ENCODE results near the gene GIMAP8. TPM values are rescaled to one million over a fixed set of nuclear protein-coding genes. Genes with fewer than 3 reads are reported as not detected.

Gene GIMAP8
- total RNA-seq, 4 donors from 2014 or later = 0.88 to 19.8 (median 5.2) TPM

DNA sequence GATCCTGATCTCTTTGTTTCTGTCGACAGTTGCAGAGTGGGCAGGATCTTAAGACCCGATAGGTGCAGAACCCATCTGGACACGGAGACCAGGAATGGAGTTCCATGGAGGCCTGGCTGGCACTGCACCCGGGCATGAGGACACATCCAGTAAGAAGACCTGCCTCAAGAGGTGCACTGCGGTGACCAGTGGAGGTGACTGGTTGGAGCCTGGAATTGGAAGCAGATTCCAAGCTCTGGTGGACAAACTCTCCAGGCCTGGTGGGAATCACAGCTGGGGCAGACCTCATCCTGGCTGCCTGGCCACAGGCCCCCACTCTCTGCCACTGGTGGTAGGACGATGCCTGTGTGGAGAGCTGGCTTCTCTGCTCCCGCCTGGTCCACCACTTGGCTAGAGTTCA, 40.3 kb upstream of the GIMAP8 start:
- H3K4me3 ChIP-seq = no peak overlapping the region
- H3K4me1 ChIP-seq = peaks cover 0 to 25% (median 13%) of the 10 kb centered on the region in 4 donors
- H3K9me3 ChIP-seq = no peaks in the 10 kb centered on the region
- no peak overlapping the region for H3K27ac ChIP-seq
- peaks cover 0 to 8% (median 0%) of the 10 kb centered on the region in 3 donors for H3K36me3 ChIP-seq
- TF ChIP-seq POLR2A (IDR thresholded peaks at IDR 0.05) = no peak
- TF ChIP-seq, protein P1, sequence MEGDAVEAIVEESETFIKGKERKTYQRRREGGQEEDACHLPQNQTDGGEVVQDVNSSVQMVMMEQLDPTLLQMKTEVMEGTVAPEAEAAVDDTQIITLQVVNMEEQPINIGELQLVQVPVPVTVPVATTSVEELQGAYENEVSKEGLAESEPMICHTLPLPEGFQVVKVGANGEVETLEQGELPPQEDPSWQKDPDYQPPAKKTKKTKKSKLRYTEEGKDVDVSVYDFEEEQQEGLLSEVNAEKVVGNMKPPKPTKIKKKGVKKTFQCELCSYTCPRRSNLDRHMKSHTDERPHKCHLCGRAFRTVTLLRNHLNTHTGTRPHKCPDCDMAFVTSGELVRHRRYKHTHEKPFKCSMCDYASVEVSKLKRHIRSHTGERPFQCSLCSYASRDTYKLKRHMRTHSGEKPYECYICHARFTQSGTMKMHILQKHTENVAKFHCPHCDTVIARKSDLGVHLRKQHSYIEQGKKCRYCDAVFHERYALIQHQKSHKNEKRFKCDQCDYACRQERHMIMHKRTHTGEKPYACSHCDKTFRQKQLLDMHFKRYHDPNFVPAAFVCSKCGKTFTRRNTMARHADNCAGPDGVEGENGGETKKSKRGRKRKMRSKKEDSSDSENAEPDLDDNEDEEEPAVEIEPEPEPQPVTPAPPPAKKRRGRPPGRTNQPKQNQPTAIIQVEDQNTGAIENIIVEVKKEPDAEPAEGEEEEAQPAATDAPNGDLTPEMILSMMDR (IDR thresholded peaks at IDR 0.05) = no peak
- DNase-seq = no peak
- no peaks in the 10 kb centered on the region for H3K27me3 ChIP-seq

DNA sequence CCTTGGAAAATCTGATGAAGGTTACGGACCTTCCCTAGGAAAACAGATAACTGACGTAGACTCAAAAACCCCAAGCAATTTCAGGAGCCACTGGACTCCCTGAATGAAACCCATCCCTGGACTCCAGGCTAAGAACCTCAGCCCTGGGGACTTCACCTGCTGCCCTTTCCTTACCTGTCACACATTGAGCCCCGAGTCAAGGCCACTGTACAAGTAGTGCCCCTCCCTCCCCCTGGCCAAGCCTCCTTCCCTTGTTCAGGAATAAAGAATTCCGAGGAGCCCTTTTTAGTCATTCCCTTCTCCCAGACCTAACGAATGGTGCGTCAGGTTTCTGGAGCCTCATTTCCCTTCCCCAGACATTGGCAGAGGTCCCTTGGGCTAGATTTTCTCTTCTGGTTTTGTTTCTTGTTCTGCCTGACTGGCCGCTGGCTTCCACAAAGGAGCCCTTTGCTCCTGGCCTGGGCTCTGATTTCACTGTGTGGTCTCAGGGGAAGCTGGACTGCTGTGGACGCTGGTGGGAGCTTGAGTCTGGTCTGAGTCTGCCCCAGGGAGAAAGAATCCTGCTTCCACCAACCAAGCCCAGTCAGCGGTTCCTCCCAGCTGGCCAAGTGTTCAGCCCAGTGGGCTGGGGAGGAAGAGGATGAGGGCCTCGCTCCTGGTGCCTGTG, 39.6 kb upstream of the GIMAP8 start:
- no peak for DNase-seq
- H3K36me3 ChIP-seq = peaks cover 0 to 8% (median 0%) of the 10 kb centered on the region in 3 donors
- H3K4me1 ChIP-seq = peaks cover 0 to 25% (median 12%) of the 10 kb centered on the region in 4 donors
- H3K4me3 ChIP-seq = no peak overlapping the region
- H3K9me3 ChIP-seq = no peaks in the 10 kb centered on the region
- H3K27me3 ChIP-seq = no peaks in the 10 kb centered on the region
- no peak overlapping the region for H3K27ac ChIP-seq
- TF ChIP-seq, protein P1 (IDR thresholded peaks at IDR 0.05) = no peak

DNA sequence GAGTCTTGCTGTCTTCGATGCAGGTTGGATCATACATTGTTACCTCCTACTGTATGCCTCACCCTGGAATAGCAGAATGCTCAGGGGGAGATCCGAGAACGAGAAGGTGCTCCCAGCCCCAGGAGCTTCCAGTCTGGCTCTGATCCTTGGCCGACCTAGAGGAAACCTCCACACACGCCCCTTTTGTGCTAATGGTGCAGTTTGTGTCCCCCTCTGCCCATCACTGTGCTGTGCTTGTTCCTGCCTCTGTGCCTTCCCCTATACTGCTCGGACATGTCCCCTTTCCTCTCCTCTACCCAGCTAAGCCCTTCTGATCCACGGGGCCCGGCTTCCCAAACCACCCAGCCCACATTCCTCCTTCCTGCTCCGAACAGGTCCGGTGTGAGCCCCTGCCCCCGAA, 38.8 kb upstream of the GIMAP8 start:
- Histone ChIP-seq H3K9me3 (no peaks in the 10 kb centered on the region), H3K36me3 (peaks cover 0 to 8% (median 0%) of the 10 kb centered on the region in 3 donors), H3K4me1 (peaks cover 0 to 19% (median 5%) of the 10 kb centered on the region in 4 donors), H3K27me3 (no peaks in the 10 kb centered on the region), H3K27ac (no peak overlapping the region), H3K4me3 (no peak overlapping the region)
- no peak for DNase-seq
- TF ChIP-seq, protein P1 (IDR thresholded peaks at IDR 0.05) = no peak
- no peak for TF ChIP-seq POLR2A (IDR thresholded peaks at IDR 0.05)

DNA sequence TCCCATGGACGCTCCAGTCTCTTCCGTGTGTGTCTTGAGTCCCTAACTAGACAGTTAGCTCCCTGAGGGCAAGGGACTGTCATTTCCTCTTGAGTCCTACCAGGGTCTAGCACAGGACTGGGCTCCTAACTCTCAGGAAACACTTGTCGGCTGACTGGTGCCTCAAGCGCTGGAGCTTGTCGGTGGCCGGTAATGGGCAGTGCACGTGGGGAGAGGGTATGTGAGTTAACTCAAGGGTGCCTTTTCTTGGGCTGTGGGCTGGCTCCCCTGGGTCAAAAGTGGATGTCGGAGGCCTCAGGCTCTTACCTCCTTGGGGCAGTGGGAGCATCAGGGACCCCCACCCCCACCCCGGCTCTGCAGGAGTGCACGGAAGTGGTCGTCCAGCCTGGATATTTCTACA, 38.4 kb upstream of the GIMAP8 start:
- Histone ChIP-seq H3K27ac (no peak overlapping the region), H3K4me1 (peaks cover 0 to 17% (median 3%) of the 10 kb centered on the region in 4 donors), H3K36me3 (peaks cover 0 to 8% (median 0%) of the 10 kb centered on the region in 3 donors), H3K9me3 (no peaks in the 10 kb centered on the region), H3K27me3 (no peaks in the 10 kb centered on the region), H3K4me3 (no peak overlapping the region)
- DNase-seq = peak in 1 of 3 donors; percentile 29
- TF ChIP-seq, protein P1 (IDR thresholded peaks at IDR 0.05) = no peak
- TF ChIP-seq POLR2A (IDR thresholded peaks at IDR 0.05) = no peak

DNA sequence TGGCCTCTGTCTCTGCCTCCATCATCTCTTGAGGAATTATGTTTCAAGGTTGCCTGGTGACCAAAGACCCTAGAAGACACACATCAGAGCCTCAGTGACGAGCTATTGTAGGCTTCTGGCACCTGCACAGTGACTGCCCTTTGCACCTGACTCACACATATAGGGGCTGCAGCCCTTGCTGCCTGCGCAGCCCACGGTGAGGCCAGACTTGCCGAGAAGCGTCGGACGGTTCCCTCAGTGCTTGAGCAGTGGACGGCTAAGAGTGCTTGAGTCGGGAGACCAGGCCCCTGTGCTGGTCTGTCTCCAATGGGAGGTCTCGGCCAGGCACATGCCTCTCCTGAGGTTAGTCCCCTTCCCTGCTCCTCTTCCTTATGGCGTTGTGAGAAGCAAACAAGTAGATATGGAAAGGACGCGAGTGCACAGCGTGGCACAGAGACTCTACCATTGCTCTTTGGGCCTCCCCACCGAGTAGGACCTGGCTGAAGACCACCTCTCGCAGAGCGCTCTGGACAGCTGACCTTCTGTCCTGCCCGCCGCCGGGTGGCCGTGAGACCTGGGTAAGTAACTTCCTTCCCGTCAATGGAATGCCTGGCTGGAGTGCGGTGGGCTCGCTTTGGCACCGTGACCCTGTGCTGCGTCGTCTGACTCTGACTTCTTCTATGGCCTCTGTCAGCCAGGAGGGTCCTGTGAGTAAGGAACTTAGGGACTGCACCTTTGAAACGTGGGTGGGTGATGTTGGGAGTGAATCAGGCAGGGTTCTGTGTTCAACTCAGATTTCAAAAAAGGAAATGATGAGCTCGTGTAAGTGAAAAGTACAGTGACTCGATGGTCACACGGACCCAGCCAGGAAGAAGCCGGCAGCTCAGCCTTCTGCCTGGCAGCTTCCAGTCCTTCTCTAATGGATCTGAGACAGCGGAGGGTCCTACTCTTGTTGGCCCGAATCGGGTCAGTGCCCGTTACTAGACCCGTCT, 37.6 kb upstream of the GIMAP8 start:
- no peak for TF ChIP-seq POLR2A (IDR thresholded peaks at IDR 0.05)
- TF ChIP-seq, protein P1 (IDR thresholded peaks at IDR 0.05) = no peak
- Histone ChIP-seq H3K4me1 (peaks cover 0 to 11% (median 0%) of the 10 kb centered on the region in 4 donors), H3K36me3 (peaks cover 0 to 8% (median 0%) of the 10 kb centered on the region in 3 donors), H3K4me3 (no peak overlapping the region), H3K9me3 (no peaks in the 10 kb centered on the region), H3K27ac (no peak overlapping the region), H3K27me3 (no peaks in the 10 kb centered on the region)
- peak in 1 of 3 donors; percentile 34 for DNase-seq
